GM12878 (cell line): ENCODE measurements around the gene TMC6. TPM values are rescaled to one million over a fixed set of nuclear protein-coding genes. Genes with fewer than 3 reads are reported as not detected.

Experiments
- BMI1 ChIP-seq: fragments of 450-650 bp; IDR thresholded peaks from 2 replicates; pipeline ENCODE4 v1.6.1; 2016; ENCODE audit warnings: mild to moderate bottlenecking, moderate library complexity, borderline replicate concordance
- CBFB ChIP-seq: IDR thresholded peaks from 2 replicates; pipeline ENCODE4 v1.6.1; 2016; ENCODE audit warnings: antibody characterized with exemption, low read depth
- CHD2 ChIP-seq: IDR thresholded peaks from 2 replicates; pipeline ENCODE4 v1.6.1; 2011; ENCODE audit warnings: low read depth, low read length, improper control_type of control experiment, borderline replicate concordance
- CHD4 ChIP-seq: fragments of 200-600 bp; sonication (generic); IDR thresholded peaks from 2 replicates; pipeline ENCODE4 v1.6.1; 2016; ENCODE audit warnings: mild to moderate bottlenecking
- IKZF2 ChIP-seq, 2 experiments: fragments of 450-650 bp; IDR thresholded peaks; 2 replicates each; pipeline ENCODE4 v1.6.1; 2017; ENCODE audit warnings: mild to moderate bottlenecking in 2 of 2, moderate library complexity in 2 of 2
- JUNB ChIP-seq: IDR thresholded peaks from 2 replicates; pipeline ENCODE4 v1.6.1; 2016; ENCODE audit warnings: antibody characterized with exemption, mild to moderate bottlenecking
- MTA2 ChIP-seq: fragments of 450-650 bp; IDR thresholded peaks from 2 replicates; pipeline ENCODE4 v1.6.1; 2016; ENCODE audit warnings: low read depth, mild to moderate bottlenecking, moderate library complexity
- MXI1 ChIP-seq: fragments of 150-350 bp; IDR thresholded peaks from 2 replicates; pipeline ENCODE4 v1.6.1; 2011; ENCODE audit warnings: low read depth, mild to moderate bottlenecking, inconsistent platforms, low read length, improper control_type of control experiment
- PAX5 ChIP-seq: IDR thresholded peaks from 2 replicates; pipeline ENCODE4 v1.6.1; 2011; ENCODE audit warnings: low read depth, low read length, borderline replicate concordance
- RBBP5 ChIP-seq: fragments of 200-600 bp; sonication (generic); conservative IDR thresholded peaks from 2 replicates; pipeline ENCODE4 v1.6.1; 2016
- SIX5 ChIP-seq: IDR thresholded peaks from 2 replicates; pipeline ENCODE4 v1.6.1; 2011; ENCODE audit warnings: mild to moderate bottlenecking, low read depth, low read length, moderate library complexity; ENCODE audit not compliant: severe bottlenecking
- SUPT20H ChIP-seq: IDR thresholded peaks from 2 replicates; pipeline ENCODE4 v1.6.1; 2011; ENCODE audit warnings: low read depth, mild to moderate bottlenecking, low read length, moderate library complexity, borderline replicate concordance; ENCODE audit not compliant: control insufficient read depth
- TCF3 ChIP-seq: IDR thresholded peaks from 2 replicates; pipeline ENCODE4 v1.6.1; 2012; ENCODE audit warnings: low read depth, mild to moderate bottlenecking, low read length, borderline replicate concordance; ENCODE audit not compliant: insufficient read depth
- ZNF274 ChIP-seq: IDR thresholded peaks from one replicate; pipeline ENCODE4 v1.8.0; 2011; ENCODE audit not compliant: insufficient read length, insufficient read depth
- polyA plus RNA-seq, 11 experiments: library from polyadenylated mRNA; depleted of rRNA in 4 of 11; unstranded in 6 of 11; stranded (reverse) in 5 of 11; fragments of >200 nt; fragmentation: Nextera tagmentation in 4 of 11; fragmentation: Illumina TruSeq in 1 of 11; extraction: Ambion mirVana in 4 of 11; extraction: Trizol in 1 of 11; gene quantifications; 1 replicate in 1 of 11; 2 replicates in 10 of 11; pipeline versions ENCODE4 v1.2.1 to v1.2.3, GENCODE V29; 2011 to 2016; ENCODE audit warnings: inconsistent platforms in 2 of 11, missing spikeins in 2 of 11, low read depth in 1 of 11
- total RNA-seq, 4 experiments: library from RNA; depleted of rRNA in 3 of 4; stranded (reverse); fragments of >200 nt in 3 of 4; fragmentation: Illumina TruSeq in 1 of 4; extraction: Trizol in 1 of 4; gene quantifications; 2 replicates each; pipeline versions ENCODE4 v1.2.1 to v1.2.3, GENCODE V29; 2013 to 2021
- TF ChIP-seq, protein P1 (sequence below): fragments of 450-650 bp; IDR thresholded peaks from 2 replicates; pipeline ENCODE4 v1.6.1; 2018; ENCODE audit warnings: borderline replicate concordance, mild to moderate bottlenecking; ENCODE audit not compliant: partially characterized antibody
- TF ChIP-seq, protein P2 (sequence below): IDR thresholded peaks from 2 replicates; pipeline ENCODE4 v1.6.1; 2012; ENCODE audit warnings: low read depth, low read length, improper control_type of control experiment
- TF ChIP-seq, protein P3 (sequence below): fragments of 450-650 bp; IDR thresholded peaks from 2 replicates; pipeline ENCODE4 v1.6.1; 2016; ENCODE audit warnings: mild to moderate bottlenecking, moderate library complexity, borderline replicate concordance
- TF ChIP-seq, protein P4 (sequence below): fragments of 450-650 bp; IDR thresholded peaks from 2 replicates; pipeline ENCODE4 v1.6.1; 2017; ENCODE audit warnings: mild to moderate bottlenecking
- TF ChIP-seq, protein P5 (sequence below): IDR thresholded peaks from 2 replicates; pipeline ENCODE4 v1.6.1; 2011; ENCODE audit warnings: mild to moderate bottlenecking, low read depth, low read length, moderate library complexity; ENCODE audit not compliant: insufficient replicate concordance

TMC6 gene
- total and polyA plus RNA-seq, 10 of the 15 experiments (the other 5 are each of a cell fraction or from before 2014, with no cell fraction given): 1.9 to 232 (median 60.6) TPM

DNA sequence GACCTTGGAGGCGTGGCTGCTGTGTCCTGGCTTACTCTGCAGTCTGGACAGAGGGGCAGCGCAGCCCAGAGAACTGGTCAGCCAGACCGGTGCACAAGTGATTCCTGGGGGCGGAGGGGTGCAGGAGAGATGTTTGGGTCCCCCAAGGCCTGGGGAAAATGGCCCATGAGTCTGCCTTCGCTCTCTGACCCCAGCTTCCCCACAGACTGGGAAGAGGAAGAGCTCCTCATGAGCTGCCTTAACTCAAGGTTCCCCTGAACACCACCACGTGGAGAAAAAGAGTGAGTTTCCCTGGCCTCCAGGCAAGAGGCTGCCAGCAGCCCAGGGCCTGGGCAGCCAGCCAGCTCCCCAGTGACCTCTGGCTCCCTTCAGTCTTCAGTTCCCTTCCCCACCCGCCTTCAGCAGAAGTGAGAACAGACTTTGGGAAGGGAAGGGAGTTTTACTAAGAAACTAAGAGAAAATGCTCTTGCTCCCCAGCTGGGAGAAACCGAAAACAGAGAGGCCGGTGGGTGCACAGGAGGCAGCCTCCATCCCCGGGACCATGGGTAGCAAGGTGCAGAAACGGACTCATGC, 15.7 kb upstream of the TMC6 start (continued):
- TF ChIP-seq SUPT20H (no peak), CHD4 (no peak), CBFB (no peak), PAX5 (0 out of 2 replicates have a peak, but pooled peaks have one; percentile 5), TCF3 (no peak; the same call in 1 of the 2 replicates), RBBP5 (no peak), BMI1 (no peak), CHD2 (no peak), MTA2 (peak; percentile 31; the same call in 1 of the 2 replicates), SIX5 (no peak), IKZF2 (IDR thresholded peaks at IDR 0.05) (peak; percentile 78 to 82; a peak in 2 of 4 replicates), MXI1 (no peak), ZNF274 (no peak), JUNB (no peak)
- TF ChIP-seq, protein P1, sequence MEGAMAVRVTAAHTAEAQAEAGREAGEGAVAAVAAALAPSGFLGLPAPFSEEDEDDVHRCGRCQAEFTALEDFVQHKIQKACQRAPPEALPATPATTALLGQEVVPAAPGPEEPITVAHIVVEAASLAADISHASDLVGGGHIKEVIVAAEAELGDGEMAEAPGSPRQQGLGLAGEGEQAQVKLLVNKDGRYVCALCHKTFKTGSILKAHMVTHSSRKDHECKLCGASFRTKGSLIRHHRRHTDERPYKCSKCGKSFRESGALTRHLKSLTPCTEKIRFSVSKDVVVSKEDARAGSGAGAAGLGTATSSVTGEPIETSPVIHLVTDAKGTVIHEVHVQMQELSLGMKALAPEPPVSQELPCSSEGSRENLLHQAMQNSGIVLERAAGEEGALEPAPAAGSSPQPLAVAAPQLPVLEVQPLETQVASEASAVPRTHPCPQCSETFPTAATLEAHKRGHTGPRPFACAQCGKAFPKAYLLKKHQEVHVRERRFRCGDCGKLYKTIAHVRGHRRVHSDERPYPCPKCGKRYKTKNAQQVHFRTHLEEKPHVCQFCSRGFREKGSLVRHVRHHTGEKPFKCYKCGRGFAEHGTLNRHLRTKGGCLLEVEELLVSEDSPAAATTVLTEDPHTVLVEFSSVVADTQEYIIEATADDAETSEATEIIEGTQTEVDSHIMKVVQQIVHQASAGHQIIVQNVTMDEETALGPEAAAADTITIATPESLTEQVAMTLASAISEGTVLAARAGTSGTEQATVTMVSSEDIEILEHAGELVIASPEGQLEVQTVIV: no peak
- TF ChIP-seq, protein P2, sequence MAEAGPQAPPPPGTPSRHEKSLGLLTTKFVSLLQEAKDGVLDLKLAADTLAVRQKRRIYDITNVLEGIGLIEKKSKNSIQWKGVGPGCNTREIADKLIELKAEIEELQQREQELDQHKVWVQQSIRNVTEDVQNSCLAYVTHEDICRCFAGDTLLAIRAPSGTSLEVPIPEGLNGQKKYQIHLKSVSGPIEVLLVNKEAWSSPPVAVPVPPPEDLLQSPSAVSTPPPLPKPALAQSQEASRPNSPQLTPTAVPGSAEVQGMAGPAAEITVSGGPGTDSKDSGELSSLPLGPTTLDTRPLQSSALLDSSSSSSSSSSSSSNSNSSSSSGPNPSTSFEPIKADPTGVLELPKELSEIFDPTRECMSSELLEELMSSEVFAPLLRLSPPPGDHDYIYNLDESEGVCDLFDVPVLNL: no peak
- TF ChIP-seq, protein P3, sequence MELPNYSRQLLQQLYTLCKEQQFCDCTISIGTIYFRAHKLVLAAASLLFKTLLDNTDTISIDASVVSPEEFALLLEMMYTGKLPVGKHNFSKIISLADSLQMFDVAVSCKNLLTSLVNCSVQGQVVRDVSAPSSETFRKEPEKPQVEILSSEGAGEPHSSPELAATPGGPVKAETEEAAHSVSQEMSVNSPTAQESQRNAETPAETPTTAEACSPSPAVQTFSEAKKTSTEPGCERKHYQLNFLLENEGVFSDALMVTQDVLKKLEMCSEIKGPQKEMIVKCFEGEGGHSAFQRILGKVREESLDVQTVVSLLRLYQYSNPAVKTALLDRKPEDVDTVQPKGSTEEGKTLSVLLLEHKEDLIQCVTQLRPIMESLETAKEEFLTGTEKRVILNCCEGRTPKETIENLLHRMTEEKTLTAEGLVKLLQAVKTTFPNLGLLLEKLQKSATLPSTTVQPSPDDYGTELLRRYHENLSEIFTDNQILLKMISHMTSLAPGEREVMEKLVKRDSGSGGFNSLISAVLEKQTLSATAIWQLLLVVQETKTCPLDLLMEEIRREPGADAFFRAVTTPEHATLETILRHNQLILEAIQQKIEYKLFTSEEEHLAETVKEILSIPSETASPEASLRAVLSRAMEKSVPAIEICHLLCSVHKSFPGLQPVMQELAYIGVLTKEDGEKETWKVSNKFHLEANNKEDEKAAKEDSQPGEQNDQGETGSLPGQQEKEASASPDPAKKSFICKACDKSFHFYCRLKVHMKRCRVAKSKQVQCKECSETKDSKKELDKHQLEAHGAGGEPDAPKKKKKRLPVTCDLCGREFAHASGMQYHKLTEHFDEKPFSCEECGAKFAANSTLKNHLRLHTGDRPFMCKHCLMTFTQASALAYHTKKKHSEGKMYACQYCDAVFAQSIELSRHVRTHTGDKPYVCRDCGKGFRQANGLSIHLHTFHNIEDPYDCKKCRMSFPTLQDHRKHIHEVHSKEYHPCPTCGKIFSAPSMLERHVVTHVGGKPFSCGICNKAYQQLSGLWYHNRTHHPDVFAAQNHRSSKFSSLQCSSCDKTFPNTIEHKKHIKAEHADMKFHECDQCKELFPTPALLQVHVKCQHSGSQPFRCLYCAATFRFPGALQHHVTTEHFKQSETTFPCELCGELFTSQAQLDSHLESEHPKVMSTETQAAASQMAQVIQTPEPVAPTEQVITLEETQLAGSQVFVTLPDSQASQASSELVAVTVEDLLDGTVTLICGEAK: no peak
- TF ChIP-seq, protein P4, sequence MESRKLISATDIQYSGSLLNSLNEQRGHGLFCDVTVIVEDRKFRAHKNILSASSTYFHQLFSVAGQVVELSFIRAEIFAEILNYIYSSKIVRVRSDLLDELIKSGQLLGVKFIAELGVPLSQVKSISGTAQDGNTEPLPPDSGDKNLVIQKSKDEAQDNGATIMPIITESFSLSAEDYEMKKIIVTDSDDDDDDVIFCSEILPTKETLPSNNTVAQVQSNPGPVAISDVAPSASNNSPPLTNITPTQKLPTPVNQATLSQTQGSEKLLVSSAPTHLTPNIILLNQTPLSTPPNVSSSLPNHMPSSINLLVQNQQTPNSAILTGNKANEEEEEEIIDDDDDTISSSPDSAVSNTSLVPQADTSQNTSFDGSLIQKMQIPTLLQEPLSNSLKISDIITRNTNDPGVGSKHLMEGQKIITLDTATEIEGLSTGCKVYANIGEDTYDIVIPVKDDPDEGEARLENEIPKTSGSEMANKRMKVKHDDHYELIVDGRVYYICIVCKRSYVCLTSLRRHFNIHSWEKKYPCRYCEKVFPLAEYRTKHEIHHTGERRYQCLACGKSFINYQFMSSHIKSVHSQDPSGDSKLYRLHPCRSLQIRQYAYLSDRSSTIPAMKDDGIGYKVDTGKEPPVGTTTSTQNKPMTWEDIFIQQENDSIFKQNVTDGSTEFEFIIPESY: no peak
- TF ChIP-seq, protein P5, sequence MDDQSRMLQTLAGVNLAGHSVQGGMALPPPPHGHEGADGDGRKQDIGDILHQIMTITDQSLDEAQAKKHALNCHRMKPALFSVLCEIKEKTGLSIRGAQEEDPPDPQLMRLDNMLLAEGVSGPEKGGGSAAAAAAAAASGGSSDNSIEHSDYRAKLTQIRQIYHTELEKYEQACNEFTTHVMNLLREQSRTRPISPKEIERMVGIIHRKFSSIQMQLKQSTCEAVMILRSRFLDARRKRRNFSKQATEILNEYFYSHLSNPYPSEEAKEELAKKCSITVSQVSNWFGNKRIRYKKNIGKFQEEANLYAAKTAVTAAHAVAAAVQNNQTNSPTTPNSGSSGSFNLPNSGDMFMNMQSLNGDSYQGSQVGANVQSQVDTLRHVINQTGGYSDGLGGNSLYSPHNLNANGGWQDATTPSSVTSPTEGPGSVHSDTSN: peak; percentile 45
